ENCODE measurements around the gene NCBP2L.
"Not testable (repeated sequence)": the region's sequence is repeated elsewhere in the genome, so short reads cannot be mapped to it uniquely, and the experiment has no call there.

NCBP2L gene

GRCh38 chrX:107775734-107776511 lies 1.6 kb upstream of the NCBP2L start, which contains the start of gene TSC22D3:
Gene TSC22D3, minus strand, starts transcription at chrX:107775787. Its CDS starts 368 bp downstream, at chrX:107775419.
- peak; percentile 85 for FAIRE-seq
- DNase-seq (ENCODE audit: insufficient read length, low spot score), result peak; percentile 60
- TF ChIP-seq POU2F2 (IDR thresholded peaks at IDR 0.05; ENCODE audit: low read depth, low read length) (no peak), SPI1 (IDR thresholded peaks at IDR 0.05; ENCODE audit: low read depth, low read length) (no peak), POLR2AphosphoS5 (IDR thresholded peaks at IDR 0.05; ENCODE audit: low read depth, low read length) (no peak), TAF1 (IDR thresholded peaks at IDR 0.05; ENCODE audit: low read depth, low read length) (no peak), PAX5 (IDR thresholded peaks at IDR 0.05; ENCODE audit: insufficient read depth, low read length, severe bottlenecking) (no peak), POLR2A (IDR thresholded peaks at IDR 0.05; ENCODE audit: low read depth, low read length) (no peak)

GRCh38 chrX:107776649-107777535 lies 641 bp upstream of the NCBP2L start:
- DNase-seq (ENCODE audit: insufficient read length, low spot score) (peak; percentile 42), FAIRE-seq (peak; percentile 95)
- TF ChIP-seq TAF1 (IDR thresholded peaks at IDR 0.05; ENCODE audit: low read depth, low read length) (no peak), POLR2AphosphoS5 (IDR thresholded peaks at IDR 0.05; ENCODE audit: low read depth, low read length) (no peak)

GRCh38 chrX:107780525-107780924 lies 3.0 kb downstream of the NCBP2L start:
- TF ChIP-seq POU2F2 (IDR thresholded peaks at IDR 0.05; ENCODE audit: low read depth, low read length) (no peak), SPI1 (IDR thresholded peaks at IDR 0.05; ENCODE audit: low read depth, low read length) (no peak)
- no peak for FAIRE-seq
- DNase-seq (ENCODE audit: insufficient read length, low spot score), result no peak

GRCh38 chrX:107787827-107788226 lies 10.3 kb downstream of the NCBP2L start:
- no peak for FAIRE-seq
- TF ChIP-seq SPI1 (IDR thresholded peaks at IDR 0.05; ENCODE audit: low read depth, low read length) (no peak), PAX5 (IDR thresholded peaks at IDR 0.05; ENCODE audit: insufficient read depth, low read length, severe bottlenecking) (no peak), POLR2AphosphoS5 (IDR thresholded peaks at IDR 0.05; ENCODE audit: low read depth, low read length) (no peak), POU2F2 (IDR thresholded peaks at IDR 0.05; ENCODE audit: low read depth, low read length) (no peak), TAF1 (IDR thresholded peaks at IDR 0.05; ENCODE audit: low read depth, low read length) (no peak), POLR2A (IDR thresholded peaks at IDR 0.05; ENCODE audit: low read depth, low read length) (no peak)
- DNase-seq (ENCODE audit: insufficient read length, low spot score), result no peak

DNA sequence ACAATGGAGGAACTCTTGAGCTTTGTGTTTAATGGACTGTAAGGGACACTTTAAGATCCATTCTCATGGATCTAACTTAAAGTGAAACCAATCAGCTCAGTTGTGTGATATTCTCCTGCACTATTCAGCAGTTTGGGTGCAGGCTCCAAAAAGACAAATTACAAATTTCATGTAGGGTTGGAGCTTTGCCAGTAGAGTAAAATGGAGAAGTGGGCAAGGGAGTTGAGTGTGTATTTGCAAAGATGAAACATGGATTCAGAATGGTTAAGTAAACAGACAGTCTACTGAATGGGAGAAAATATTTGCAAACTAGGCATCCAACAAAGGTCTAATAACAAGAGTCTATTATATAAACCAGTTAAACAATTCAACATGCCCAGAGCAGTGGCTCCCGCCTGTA lies 26.9 kb downstream of the NCBP2L start:
- TF ChIP-seq POLR2AphosphoS5 (IDR thresholded peaks at IDR 0.05; ENCODE audit: low read depth, low read length), result no peak
- TF ChIP-seq TAF1 (IDR thresholded peaks at IDR 0.05; ENCODE audit: low read depth, low read length), result no peak
- TF ChIP-seq POU2F2 (IDR thresholded peaks at IDR 0.05; ENCODE audit: low read depth, low read length), result no peak
- no peak for TF ChIP-seq PAX5 (IDR thresholded peaks at IDR 0.05; ENCODE audit: insufficient read depth, low read length, severe bottlenecking)
- TF ChIP-seq SPI1 (IDR thresholded peaks at IDR 0.05; ENCODE audit: low read depth, low read length), result no peak
- no peak for TF ChIP-seq POLR2A (IDR thresholded peaks at IDR 0.05; ENCODE audit: low read depth, low read length)
- no peak for DNase-seq (ENCODE audit: insufficient read length, low spot score)
- no peak for FAIRE-seq

- DNase-seq (ENCODE audit: insufficient read length, low spot score), result no peak
- no peak for FAIRE-seq
- TF ChIP-seq PAX5 (IDR thresholded peaks at IDR 0.05; ENCODE audit: insufficient read depth, low read length, severe bottlenecking), result no peak
- no peak for TF ChIP-seq POLR2AphosphoS5 (IDR thresholded peaks at IDR 0.05; ENCODE audit: low read depth, low read length)
- TF ChIP-seq SPI1 (IDR thresholded peaks at IDR 0.05; ENCODE audit: low read depth, low read length), result no peak
- no peak for TF ChIP-seq POU2F2 (IDR thresholded peaks at IDR 0.05; ENCODE audit: low read depth, low read length)
Observed at GRCh38 chrX:107805179-107805578, 27.6 kb downstream of the NCBP2L start.

- DNase-seq (ENCODE audit: insufficient read length, low spot score); FAIRE-seq: not testable (repeated sequence)
Observed at GRCh38 chrX:107810053-107810452, 32.5 kb downstream of the NCBP2L start.

- no peak for FAIRE-seq
Observed at GRCh38 chrX:107818900-107819521, 41.5 kb downstream of the NCBP2L start.

GRCh38 chrX:107823042-107823441 lies 45.5 kb downstream of the NCBP2L start:
- TF ChIP-seq POLR2AphosphoS5 (IDR thresholded peaks at IDR 0.05; ENCODE audit: low read depth, low read length), result no peak
- TF ChIP-seq POU2F2 (IDR thresholded peaks at IDR 0.05; ENCODE audit: low read depth, low read length), result no peak
- no peak for TF ChIP-seq POLR2A (IDR thresholded peaks at IDR 0.05; ENCODE audit: low read depth, low read length)
- TF ChIP-seq TAF1 (IDR thresholded peaks at IDR 0.05; ENCODE audit: low read depth, low read length), result no peak
- no peak for TF ChIP-seq PAX5 (IDR thresholded peaks at IDR 0.05; ENCODE audit: insufficient read depth, low read length, severe bottlenecking)
- no peak for TF ChIP-seq SPI1 (IDR thresholded peaks at IDR 0.05; ENCODE audit: low read depth, low read length)
- no peak for FAIRE-seq
- no peak for DNase-seq (ENCODE audit: insufficient read length, low spot score)

More at GRCh38 chrX:107818900-107819521, 41.5 kb downstream of the NCBP2L start:
- no peak for DNase-seq (ENCODE audit: insufficient read length, low spot score)
- no peak for TF ChIP-seq SPI1 (IDR thresholded peaks at IDR 0.05; ENCODE audit: low read depth, low read length)
- TF ChIP-seq PAX5 (IDR thresholded peaks at IDR 0.05; ENCODE audit: insufficient read depth, low read length, severe bottlenecking), result no peak
- no peak for TF ChIP-seq POLR2A (IDR thresholded peaks at IDR 0.05; ENCODE audit: low read depth, low read length)
- TF ChIP-seq TAF1 (IDR thresholded peaks at IDR 0.05; ENCODE audit: low read depth, low read length), result no peak

GRCh38 chrX:107823456-107823855 lies 45.9 kb downstream of the NCBP2L start:
- DNase-seq (ENCODE audit: insufficient read length, low spot score) (no peak), FAIRE-seq (no peak)
- TF ChIP-seq PAX5 (IDR thresholded peaks at IDR 0.05; ENCODE audit: insufficient read depth, low read length, severe bottlenecking) (no peak), TAF1 (IDR thresholded peaks at IDR 0.05; ENCODE audit: low read depth, low read length) (no peak), POU2F2 (IDR thresholded peaks at IDR 0.05; ENCODE audit: low read depth, low read length) (no peak), SPI1 (IDR thresholded peaks at IDR 0.05; ENCODE audit: low read depth, low read length) (no peak), POLR2AphosphoS5 (IDR thresholded peaks at IDR 0.05; ENCODE audit: low read depth, low read length) (no peak), POLR2A (IDR thresholded peaks at IDR 0.05; ENCODE audit: low read depth, low read length) (no peak)
